Measurements from ENCODE around the gene TNRC6C.
"Not testable (repeated sequence)": the region's sequence is repeated elsewhere in the genome, so short reads cannot be mapped to it uniquely, and the experiment has no call there.

The TNRC6C gene

DNA sequence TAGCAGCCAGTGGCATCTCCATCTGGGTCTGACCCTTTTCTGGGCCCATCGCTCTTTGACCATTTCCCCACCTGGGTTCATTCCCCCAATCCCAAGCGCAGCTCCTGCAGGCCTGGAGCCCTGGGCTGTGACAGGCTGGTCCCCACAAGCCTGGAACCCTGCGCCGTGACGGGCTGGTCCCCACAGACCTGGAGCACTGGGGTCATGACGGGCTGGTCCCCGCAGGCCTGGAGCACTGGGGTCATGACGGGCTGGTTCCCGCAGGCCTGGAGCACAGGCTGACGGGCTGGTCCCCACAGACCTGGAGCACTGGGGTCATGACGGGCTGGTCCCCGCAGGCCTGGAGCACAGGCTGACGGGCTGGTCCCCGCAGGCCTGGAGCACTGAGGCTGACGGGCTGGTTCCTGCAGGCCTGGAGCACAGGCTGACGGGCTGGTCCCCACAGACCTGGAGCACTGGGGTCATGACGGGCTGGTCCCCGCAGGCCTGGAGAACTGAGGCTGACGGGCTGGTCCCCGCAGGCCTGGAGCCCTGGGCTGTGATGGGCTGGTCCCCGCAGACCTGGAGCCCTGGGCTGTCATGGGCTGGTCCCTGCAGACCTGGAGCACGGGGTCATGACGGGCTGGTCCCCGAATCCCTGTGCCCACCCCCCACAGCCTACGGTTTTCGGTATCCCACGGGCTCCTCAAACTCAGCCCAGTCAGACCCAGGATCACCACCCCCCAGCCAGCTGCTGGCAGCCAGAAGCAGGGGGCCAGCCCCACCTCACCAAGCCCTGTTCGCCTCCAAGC lies 153.4 kb downstream of the TNRC6C start:
- no peak for DNase-seq (ENCODE audit: low read depth in 2 of 2)

DNA sequence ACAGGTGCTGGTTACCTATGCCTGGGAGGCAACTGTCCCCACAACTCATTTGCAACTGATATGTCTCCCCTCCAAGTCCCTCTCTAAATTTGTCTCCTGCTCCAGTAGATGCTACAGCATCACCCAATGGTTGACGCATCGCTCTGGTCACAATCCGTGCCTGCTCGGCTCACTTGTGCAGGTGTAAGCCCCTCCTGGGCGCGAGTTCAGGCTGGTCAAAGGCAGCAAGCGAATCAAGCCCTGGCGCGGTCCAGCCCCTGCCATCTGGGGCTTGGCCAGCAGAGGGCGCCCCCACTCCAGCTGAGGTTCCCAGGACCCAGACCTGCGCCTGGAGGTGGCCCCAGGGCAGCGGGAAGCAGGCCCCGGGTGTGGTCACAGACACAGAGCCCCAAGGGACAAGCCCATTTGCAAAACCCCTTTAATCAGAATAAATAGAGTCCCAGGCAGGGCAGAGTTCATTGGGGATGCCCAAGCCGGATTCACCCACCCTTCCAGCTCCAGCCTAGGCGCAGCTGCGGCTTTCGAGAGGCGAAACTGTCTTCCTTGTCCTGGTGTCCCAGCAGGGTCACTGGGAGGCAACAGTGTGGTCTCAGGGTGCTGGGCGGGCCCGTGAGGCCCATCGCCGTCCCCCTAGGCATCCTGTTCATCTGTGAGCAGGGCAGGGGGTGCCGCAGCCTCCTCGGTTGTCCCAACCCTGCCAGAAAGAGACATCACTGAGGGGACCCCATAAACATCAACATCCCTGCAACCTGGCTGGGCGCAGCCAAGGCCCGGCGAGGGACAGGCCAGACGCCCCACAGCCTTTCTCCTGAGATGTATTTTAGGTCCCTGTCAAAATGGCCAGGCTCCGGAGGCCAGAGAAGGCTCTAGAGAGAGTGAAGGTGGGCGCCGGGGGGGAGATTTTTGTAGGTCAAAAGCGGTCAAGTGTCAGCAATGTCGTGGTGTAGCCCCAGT lies 154.3 kb downstream of the TNRC6C start:
- DNase-seq (ENCODE audit: low read depth in 2 of 2): peak; percentile 72 to 81

DNA sequence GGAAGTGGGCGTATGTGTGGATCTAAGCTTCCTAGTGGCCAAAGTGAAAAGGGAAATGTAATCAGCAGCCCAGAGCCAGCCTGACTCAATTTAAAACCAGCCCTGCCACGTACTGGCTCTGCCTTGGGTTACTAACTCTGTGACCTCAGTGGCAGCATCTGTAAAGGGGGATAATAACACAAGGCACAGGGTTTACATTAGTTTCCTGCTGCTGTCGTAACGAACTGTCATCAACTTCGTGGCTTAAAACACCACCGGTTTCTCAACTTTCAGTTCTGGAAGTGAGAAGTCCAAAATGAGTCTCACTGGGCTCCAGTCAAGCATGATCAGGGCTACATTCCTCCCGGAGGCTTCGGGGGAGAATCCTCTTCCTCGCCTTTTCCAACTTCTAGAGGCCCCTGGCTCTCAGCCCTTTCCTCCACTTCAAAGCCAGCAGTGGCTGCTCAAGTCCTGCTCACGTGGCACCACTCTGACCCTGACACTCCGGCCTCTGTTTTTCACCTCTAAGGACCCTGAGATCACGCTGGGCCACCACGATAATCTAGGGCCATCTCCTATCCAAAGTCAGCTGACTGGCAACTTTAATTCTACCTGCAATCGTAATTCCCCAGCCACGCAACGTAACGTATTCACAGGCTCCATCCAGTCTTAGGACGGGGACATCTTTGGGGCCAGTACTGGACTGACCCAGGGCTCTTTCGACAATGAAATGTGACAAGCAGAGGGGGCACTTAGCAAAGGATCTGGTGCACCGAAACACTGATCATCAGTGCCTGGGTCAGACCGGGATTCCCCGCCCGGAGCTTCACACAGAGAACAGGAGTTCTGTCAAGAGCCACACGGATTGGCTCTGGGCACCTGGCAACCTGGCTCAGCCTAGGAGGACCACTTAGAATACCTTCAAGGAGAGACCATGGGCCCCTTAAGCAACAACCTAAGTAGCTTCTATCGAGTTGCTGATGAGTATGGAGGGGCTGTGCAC lies 155.6 kb downstream of the TNRC6C start:
- DNase-seq (ENCODE audit: low read depth in 2 of 2): no peak

DNA sequence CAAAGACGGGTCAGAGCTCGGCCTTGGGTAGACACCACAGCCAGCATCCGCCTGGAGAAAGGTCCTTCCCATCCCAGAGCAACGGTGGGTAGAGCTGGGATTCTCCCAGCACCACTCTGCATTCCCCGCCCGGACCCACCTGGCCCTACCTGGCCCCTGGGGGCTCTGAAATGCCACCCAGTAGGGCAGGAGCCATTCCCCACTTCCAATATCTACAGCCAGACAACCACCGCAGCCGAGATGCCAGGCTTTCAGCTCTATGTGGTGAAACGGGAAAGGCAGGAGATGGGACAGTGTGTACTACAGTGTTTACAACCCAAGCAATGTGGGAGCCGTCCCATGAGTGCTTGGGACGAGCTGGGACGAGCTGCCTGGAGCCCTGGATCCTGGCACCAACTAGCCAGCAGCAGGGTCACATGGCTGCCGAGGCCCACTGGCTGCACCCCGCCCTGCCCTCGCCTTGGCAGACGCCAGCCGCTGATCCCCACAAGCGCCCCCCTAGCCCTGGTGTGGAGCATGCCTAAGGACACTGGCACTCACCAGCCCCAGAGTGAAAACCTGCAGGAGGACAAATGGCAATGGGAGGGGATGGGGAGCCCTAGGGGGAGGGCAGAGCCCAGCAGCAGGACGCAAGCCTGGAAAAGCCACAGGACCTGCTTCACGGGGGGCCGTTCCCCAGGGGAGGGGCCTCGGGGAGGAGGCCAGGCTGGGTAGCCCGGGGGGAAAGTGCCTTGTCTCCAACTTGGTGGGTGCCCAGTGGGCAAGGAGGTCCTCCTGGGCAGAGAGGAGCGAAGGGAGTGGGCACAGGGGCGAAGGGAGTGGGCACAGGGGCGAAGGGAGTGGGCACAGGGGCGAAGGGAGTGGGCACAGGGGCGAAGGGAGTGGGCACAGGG lies 156.6 kb downstream of the TNRC6C start:
- no peak for DNase-seq (ENCODE audit: low read depth in 2 of 2)

DNA sequence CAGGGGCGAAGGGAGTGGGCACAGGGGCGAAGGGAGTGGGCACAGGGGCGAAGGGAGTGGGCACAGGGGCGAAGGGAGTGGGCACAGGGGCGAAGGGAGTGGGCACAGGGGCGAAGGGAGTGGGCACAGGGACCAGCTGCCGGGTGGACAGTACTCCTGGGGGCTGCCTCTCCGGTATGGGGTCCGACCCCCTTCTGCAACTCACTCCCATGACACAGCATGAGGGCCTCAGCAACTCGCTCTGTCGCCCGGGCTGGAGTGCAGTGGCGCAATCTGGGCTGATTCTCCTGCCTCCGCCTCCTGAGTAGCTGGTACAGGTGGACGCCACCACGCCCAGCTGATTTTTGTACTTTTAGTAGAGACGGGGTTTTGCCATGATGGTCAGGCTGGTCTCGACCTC lies 157.3 kb downstream of the TNRC6C start:
- DNase-seq (ENCODE audit: low read depth in 2 of 2): not testable (repeated sequence)

DNA sequence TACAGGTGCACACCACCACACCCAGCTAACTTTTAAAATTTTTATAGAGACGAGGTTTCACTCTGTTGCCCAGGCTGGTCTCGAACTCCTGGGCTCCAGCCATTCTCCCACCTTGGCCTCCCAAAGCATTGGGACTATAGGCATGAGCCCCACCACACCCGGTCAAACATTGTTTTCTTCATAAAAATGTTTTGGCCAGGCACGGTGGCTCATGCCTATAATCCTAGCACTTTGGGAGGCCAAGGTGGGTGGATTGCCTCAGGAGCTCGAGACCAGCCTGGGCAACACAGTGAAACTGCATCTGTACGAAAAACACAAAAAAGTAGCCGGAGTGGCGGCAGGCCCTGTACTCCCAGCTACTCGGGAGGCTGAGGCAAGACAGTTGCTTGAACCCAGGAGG lies 157.9 kb downstream of the TNRC6C start:
- no peak for DNase-seq (ENCODE audit: low read depth in 2 of 2)

DNA sequence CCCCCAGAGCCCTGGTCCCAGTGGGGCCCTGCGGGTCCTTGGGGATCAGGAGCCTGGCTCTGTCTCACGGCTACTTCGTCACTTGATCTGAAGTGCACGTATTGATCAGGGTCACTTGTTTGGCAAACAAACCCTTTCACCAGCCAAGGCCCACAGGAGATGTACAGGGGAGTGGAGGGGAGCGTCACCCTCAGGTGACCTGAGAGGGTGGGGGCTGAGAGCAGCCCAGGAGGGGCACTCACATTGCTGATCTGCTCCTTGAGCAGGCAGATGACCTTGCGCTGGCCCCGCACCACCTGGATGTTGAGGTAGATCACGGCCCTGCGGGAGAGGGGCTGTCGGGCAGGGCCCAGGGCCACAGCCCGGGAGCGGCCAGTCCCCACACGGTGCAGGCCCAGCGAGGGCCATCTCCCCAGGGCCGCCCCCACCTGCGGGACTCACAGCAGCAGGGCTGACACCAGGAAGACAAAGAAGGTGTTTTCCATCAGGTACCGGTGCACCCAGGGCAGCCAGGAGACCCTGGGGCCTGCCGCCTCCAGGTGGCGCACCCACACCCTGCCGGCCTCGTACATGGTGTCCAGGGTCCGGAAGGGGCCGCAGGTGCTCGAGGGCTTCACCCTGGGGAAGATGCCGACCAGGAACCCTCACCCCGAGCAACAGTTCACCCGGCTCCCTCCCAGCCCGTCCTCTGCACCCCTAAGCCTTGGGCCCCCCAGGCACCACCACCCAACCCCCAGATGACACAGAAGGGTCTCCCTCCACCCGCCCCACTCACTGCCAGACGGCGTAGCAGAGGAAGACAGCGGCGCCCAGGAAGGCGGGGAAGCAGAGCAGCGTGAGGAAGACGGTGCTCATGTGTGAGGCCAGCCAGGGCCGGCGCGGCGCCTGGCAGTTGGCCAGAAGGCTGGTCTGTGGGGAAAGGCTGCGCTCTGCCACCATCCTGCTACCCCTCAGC lies 158.8 kb downstream of the TNRC6C start:
- no peak for DNase-seq (ENCODE audit: low read depth in 2 of 2)

DNA sequence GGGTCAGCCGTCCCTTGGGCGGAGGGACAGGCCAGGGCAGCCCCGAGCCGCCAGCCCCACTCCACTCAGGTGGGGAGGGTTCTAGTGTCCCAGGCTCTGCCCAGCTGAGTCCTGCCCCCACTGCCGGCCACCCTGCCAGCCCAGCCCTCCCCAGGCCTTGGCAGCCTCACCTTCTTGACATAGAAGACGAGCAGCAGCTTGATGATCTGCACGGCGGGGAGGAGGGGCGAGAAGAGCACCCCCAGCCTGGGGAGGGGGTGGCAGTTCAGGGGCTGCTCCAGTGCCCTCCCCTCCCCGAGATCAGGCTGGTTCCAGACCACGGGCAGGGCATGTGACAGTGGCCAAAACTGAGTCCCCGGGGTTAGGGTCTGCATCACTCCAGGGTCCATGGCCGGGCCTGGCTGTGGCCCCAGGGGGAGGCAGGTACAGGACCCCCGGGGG lies 160.3 kb downstream of the TNRC6C start:
- DNase-seq (ENCODE audit: low read depth in 2 of 2): no peak

DNA sequence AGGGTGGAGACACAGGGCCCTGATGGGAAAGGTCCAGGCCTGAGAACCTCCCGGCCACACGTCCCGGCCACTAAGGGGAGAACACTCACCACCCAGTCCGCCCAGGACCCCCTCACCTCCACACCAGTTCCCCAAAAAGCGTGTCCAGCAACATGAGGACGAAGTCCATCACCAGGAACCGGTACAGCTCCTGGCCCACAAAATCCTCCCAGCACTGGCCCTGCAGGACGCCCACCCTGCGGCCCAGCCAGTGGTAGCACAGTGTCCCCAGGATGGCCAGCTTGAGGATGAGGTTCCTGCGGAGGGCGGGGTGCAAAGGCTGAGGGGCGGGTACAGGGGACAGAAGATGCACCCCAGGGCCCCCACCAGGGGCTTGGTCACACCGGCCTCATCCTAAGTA lies 162.0 kb downstream of the TNRC6C start:
- no peak for DNase-seq (ENCODE audit: low read depth in 2 of 2)

DNA sequence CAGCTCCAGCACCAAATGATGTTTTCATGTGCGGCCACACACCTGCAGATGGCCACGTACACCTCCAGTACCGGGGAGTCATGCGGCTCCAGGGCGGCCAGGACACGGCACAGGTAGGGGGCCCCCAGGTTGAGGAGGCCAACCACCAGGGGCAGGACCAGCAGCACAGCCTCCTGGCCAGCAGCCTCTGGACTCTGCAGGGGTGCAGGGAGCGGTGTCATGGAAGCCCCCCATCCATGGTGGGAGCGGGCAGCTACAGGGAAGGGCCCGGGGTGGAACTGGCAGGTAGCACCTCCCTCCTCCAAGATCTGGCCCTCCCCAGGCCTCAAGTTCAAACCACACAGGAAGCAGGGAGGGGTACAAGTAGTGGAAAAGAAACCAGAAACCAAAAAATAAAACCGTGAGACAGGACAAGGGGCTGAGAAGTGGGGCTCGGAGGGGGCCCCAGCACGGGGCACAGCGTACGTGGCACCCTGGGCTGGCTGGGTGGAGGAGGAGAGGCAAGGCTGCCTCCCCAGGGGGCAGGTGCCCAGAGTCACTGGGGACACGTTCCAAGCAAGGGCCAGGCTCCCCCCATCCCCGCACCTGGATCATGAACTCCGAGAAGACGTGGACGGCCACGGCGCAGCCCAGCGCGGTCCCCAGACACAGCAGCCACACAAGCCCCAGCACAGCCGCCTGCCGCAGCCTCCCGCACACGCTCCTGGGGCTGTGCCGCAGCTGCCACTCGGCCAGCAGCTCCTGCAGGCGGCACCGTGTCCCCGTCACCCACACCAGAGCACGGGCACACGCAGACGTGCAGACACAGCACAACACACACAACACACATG lies 162.7 kb downstream of the TNRC6C start:
- DNase-seq (ENCODE audit: low read depth in 2 of 2): peak in 1 of 2 donors; percentile 40

DNA sequence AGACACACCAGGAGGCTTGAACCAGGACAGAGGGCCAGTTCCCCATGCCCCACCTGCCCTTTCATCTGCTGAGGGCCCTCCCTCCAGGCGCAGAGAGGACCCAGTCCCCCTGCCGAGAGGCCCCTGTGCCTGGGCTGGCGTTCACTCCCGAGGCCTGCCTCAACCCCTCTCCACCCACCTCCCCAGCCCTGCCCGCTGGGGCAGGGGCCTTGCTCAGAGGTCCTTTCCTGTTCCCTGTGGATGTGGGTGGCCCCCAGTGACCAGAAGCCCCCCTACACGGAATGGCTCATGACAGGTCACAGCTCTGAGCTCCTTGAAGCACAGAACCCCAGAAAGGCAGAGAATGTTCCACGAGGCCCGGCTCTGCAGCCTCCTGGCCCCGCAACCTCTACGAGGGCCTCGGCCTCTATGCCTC lies 163.3 kb downstream of the TNRC6C start:
- no peak for DNase-seq (ENCODE audit: low read depth in 2 of 2)

DNA sequence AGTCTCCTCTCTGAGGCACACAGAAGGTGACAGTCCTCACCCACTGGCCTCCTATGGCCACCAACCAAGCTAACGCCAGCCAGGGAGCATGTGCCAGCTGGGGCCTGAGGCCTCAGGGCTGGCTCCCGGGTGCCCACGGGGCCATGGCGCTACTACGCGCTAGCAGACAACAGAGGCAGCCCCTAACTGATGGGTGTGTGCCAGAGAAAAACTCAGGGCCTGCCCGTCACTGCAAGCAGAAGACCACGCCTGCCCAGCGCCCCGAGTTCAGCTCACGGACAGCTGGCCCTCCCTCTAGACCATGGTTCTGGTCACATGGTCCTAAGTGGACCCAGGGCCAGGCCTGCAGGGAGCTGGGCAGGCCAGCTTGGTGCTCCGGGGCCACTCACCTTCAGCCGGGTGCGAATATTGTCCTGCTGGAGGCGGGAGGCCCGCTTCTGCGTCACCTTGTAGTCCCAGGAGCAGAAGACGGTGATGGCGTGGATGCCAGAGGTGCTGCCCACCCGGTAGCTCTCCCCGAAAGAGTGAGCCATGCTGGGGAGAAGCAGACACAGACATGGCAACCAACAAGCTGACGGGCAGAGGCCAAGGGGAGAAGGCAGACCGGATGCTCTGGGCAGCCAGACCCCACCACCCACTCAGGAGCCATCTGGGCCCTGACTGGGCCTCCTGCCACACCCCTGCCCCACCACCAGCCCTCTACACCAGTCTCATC lies 163.9 kb downstream of the TNRC6C start:
- no peak for DNase-seq (ENCODE audit: low read depth in 2 of 2)

DNA sequence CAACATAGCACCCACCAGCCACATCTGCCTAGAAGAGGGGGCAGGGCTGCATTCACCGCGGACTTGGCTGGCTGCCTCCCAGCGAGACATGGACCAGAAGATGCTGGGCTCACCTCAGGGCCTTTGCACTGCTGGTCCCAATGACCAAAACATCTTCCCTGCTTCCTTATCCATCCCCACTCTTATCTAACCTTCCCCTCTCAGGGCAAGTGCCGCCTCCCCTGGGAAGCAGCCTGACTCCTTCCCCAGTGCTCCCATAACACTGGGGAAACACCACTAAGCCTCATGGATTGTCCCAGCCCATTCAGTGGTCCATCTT lies 164.4 kb downstream of the TNRC6C start:
- no peak for DNase-seq (ENCODE audit: low read depth in 2 of 2)

DNA sequence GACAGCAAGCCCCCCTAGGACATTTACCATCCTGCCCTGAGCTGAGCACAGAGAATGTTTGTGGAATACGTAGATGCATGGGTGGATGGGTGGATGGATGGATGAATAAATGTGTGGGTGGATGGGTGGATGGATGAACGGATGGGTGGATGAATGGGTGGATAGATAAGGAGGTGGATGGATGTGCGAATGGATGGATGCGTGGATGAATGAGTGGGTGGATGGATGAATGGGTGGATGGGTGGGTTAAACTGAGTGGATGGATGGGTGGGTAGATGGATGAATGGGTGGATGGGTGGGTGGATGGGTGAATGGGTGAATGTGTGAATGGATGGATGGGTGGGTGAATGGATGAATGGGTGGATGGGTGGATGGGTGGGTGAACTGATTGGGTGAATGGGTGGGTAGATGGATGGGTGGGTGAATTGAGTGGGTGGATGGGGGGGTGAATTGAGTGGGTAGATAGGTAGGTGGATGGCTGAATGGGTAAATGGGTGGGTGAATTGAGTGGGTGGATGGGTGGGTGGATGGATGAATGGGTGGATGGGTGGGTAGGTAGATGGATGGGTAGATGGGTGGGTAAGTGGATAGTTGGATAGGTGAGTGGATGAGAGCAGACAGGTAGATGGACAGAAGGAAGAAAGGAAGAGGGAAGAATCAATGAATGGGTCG lies 164.9 kb downstream of the TNRC6C start:
- DNase-seq (ENCODE audit: low read depth in 2 of 2): no peak

DNA sequence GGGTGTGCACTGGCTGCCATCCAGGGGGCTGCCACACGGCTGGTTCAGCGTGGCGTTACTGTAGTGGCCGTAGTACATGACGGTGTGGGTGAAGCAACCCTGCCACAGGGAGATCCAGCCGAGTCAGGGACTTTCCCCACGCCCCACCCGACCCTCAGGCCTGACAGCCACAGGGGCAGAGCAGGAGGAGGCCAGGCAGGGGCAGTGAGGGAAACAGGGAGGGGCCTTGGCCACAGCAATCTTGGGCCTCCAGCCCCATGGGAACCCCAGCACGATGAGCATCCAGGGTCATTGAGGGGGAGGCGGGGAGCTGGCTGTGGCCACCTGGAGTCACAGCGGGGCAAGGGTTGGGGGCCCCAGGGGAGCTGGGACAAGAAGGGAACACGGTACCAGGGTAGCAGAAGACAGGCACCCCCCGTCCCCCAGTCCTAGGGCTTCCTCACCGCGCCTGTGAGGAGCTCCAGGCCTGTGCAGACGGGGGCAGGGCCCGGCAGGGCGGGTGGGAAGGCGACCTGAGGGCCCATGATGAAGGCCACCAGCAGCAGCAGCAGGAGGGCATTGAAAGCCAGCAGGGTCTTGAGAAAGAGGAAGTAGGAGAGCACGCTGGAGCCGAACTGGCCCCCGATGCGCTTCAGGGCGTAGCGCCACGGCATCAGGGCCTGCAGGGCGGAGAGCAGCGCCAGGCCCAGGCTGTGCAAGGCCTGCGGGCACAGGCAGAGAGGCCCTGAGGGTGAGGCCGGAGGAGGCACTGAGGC lies 165.8 kb downstream of the TNRC6C start:
- no peak for DNase-seq (ENCODE audit: low read depth in 2 of 2)

DNA sequence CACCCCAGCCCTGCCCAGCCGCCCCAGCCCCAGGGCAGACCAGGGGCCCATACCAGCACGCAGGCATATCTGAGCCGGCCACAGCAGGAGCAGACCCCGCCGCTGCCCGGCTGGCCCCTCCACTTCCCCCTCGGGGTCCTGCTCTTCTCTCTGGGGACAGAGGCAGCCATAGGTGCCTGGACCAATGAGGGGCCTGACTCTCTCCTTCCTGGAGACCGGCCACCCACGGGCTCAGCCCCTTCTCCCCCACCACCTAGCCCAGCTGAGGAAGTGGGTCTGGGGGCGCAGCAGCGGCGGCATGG lies 166.3 kb downstream of the TNRC6C start:
- no peak for DNase-seq (ENCODE audit: low read depth in 2 of 2)
